ENCODE results near the gene MMP15. TPM values are rescaled to one million over a fixed set of nuclear protein-coding genes. Genes with fewer than 3 reads are reported as not detected.
"Not testable (repeated sequence)": the region's sequence is repeated elsewhere in the genome, so short reads cannot be mapped to it uniquely, and the experiment has no call there.

Gene MMP15
- total RNA-seq, 4 donors from 2014 or later = 36.5 to 105 (median 80.5) TPM

DNA sequence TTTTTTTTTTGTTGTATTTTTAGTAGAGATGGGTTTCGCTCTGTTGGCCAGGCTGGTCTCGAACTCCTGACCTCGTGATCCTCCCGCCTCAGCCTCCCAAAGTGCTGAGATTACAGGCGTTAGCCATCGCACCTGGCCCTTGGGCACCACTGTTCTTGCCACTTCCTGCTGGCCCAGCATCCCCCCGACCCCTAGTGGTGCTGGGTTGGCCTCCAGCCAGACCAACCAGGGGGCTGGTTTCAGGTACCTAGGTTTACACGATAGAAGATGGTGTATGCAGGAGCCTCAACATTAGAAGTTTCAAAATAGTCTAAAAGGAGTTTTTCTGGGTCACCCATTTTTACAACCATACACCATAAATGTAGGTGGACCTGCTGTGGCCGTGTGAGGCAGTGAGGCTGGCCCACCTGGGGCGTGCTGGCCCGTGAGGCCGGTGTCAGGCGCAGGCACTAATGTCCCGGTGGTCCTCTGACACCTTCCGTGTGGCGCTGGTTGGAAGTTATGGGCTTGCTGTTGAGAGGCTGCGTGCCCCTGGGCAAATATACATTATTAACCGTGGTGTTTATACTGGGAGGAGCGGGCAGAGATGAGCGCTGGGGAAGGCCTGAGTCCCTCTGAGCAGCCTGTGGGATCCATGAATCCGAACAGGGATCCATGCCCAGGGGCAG lies 60.2 kb downstream of the MMP15 start:
- 86 to 93% methylated on average over 21 of the region's 21 CpGs for WGBS, 2 donors
- no peak for TF ChIP-seq POLR2A (IDR thresholded peaks at IDR 0.05)
- TF ChIP-seq, protein P1, sequence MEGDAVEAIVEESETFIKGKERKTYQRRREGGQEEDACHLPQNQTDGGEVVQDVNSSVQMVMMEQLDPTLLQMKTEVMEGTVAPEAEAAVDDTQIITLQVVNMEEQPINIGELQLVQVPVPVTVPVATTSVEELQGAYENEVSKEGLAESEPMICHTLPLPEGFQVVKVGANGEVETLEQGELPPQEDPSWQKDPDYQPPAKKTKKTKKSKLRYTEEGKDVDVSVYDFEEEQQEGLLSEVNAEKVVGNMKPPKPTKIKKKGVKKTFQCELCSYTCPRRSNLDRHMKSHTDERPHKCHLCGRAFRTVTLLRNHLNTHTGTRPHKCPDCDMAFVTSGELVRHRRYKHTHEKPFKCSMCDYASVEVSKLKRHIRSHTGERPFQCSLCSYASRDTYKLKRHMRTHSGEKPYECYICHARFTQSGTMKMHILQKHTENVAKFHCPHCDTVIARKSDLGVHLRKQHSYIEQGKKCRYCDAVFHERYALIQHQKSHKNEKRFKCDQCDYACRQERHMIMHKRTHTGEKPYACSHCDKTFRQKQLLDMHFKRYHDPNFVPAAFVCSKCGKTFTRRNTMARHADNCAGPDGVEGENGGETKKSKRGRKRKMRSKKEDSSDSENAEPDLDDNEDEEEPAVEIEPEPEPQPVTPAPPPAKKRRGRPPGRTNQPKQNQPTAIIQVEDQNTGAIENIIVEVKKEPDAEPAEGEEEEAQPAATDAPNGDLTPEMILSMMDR (IDR thresholded peaks at IDR 0.05) = no peak
- Histone ChIP-seq H3K36me3 (no peaks in the 10 kb centered on the region), H3K27ac (no peak overlapping the region), H3K4me1 (no peaks in the 10 kb centered on the region), H3K4me3 (replicated peaks in 1 of 3) (no peak overlapping the region), H3K9me3 (no peaks in the 10 kb centered on the region), H3K27me3 (no peaks in the 10 kb centered on the region)
- DNase-seq = no peak
- intact Hi-C loops (cut with DNase I) = no loop called here

DNA sequence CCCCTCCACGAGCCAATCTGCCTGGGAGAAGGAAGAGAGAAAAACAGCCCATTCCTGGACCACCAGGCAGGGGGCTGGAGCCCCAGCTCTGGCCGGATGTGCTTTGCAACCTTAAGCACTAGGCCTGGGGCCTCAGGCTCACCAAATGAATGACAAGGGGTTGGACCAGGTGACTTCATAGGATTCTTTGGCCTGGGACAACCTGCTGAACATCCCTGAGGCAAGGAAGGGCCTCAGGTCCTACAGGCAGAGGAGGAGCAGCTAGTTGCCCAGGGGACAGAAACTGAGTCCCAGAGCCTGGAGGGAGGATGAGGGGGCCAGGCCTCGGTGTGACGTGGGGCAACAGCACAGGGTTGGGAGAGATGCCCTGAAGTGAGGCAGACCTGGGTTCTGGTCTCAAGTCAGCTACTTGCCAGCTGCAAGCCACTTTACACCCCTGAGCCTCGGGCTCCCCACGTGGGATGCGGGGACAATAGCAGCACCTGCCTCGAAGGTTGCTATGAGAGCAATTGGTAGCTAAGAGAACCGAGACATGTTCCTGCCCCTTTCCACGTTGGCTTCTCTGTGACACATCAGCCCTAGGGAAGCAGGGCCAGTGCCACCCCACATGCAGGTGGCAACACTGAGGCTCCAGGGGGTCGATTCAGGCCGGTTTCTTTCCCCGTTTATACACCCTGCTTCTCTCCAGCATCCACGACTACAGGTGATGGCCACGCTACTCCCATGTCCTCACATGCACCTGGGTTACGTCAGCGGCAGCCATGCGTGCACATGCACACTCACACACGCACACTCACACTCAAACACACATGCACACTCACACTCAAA lies 61.0 kb downstream of the MMP15 start:
- intact Hi-C loops (cut with DNase I) = no loop called here
- H3K36me3 ChIP-seq = no peaks in the 10 kb centered on the region

DNA sequence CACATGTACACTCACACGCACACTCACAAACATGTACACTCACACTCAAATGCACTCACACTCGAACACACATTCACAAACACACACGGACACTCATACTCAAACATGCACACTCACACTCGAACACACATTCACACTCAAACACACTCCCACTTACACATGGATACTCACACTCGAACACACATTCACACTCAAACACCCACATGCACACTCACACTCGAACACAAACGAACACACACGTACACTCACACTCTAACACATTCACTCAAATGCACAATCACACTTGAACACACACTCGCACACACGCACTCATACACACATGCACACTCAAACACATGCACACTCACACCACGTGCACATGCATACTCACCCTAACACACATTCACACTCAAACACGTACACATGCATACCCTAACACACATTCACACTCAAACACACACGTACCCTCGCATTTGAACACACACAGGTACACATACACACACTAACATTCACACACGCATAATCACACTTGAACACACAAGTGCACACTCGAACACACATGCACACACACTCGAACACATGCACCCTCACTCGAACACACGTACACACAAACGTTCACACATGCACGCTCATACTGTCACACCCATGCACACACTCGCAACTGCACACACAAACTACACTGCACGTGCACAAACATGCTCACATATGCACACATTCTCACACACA lies 61.8 kb downstream of the MMP15 start:
- Histone ChIP-seq H3K9me3 (no peaks in the 10 kb centered on the region), H3K27me3 (no peaks in the 10 kb centered on the region), H3K4me3 (replicated peaks in 1 of 3) (no peak overlapping the region), H3K4me1 (no peaks in the 10 kb centered on the region), H3K36me3 (no peaks in the 10 kb centered on the region), H3K27ac (no peak overlapping the region)
- WGBS, 2 donors = 86 to 91% methylated on average over 23 of the region's 23 CpGs
- DNase-seq = no peak
- intact Hi-C loops (cut with DNase I) = no loop called here
- no peak for TF ChIP-seq POLR2A (IDR thresholded peaks at IDR 0.05)
- TF ChIP-seq, protein P1 (IDR thresholded peaks at IDR 0.05) = no peak

More for the DNA sequence above, 61.0 kb downstream of the MMP15 start:
- no peak for DNase-seq
- no peaks in the 10 kb centered on the region for H3K9me3 ChIP-seq
- WGBS, 2 donors = 83 to 85% methylated on average over 15 to 19 of the region's 19 CpGs
- TF ChIP-seq POLR2A (IDR thresholded peaks at IDR 0.05) = no peak
- TF ChIP-seq, protein P1 (IDR thresholded peaks at IDR 0.05) = no peak
- no peak overlapping the region for H3K27ac ChIP-seq
- H3K27me3 ChIP-seq = no peaks in the 10 kb centered on the region
- H3K4me1 ChIP-seq = no peaks in the 10 kb centered on the region
- H3K4me3 ChIP-seq (replicated peaks in 1 of 3) = no peak overlapping the region

GRCh38 chr16:58088091-58088490 lies 62.5 kb downstream of the MMP15 start:
- intact Hi-C loops (cut with DNase I) = no loop called here
- Histone ChIP-seq H3K36me3 (no peaks in the 10 kb centered on the region), H3K4me3 (replicated peaks in 1 of 3) (no peak overlapping the region), H3K9me3 (no peaks in the 10 kb centered on the region), H3K4me1 (no peaks in the 10 kb centered on the region), H3K27ac (no peak overlapping the region), H3K27me3 (no peaks in the 10 kb centered on the region)
- no peak for DNase-seq
- TF ChIP-seq, protein P1 (IDR thresholded peaks at IDR 0.05) = no peak
- no peak for TF ChIP-seq POLR2A (IDR thresholded peaks at IDR 0.05)
- 56% methylated on average over 6 to 9 of the region's 9 CpGs for WGBS, 2 donors

DNA sequence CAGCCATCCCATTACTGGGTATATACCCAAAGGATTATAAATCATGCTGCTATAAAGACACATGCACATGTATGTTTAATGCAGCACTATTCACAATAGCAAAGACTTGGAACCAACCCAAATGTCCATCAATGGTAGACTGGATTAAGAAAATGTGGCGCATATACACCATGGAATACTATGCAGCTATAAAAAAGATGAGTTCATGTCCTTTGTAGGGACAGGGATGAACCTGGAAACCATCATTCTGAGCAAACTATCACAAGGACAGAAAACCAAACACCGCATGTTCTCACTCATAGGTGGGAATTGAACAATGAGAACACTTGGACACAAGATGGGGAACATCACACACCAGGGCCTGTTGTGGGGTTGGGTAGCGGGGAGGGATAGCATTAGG lies 64.8 kb downstream of the MMP15 start:
- DNase-seq; H3K36me3 ChIP-seq; H3K9me3 ChIP-seq; intact Hi-C loops (cut with DNase I); H3K27ac ChIP-seq; H3K4me1 ChIP-seq; H3K4me3 ChIP-seq (replicated peaks in 1 of 3); H3K27me3 ChIP-seq: not testable (repeated sequence)
- 97 to 98% methylated on average over 3 of the region's 3 CpGs for WGBS, 2 donors
